GM15510 (cell line): Measurements from ENCODE around the gene TNFAIP8.

ENCODE experiments used
- POLR2A ChIP-seq: IDR thresholded peaks from 3 replicates; pipeline ENCODE4 v1.6.1; 2011; ENCODE audit warnings: borderline replicate concordance; ENCODE audit not compliant: insufficient read length; ENCODE audit errors: extremely low read depth

TNFAIP8 gene

GRCh38 chr5:119354537-119355243, 1.1 kb upstream of the TNFAIP8 start:
- TF ChIP-seq POLR2A, result no peak

GRCh38 chr5:119355244-119355638, 578 bp upstream of the TNFAIP8 start:
- no peak for TF ChIP-seq POLR2A

GRCh38 chr5:119356612-119357188, 881 bp downstream of the TNFAIP8 start:
- no peak for TF ChIP-seq POLR2A

GRCh38 chr5:119357270-119357669, 1.5 kb downstream of the TNFAIP8 start:
- TF ChIP-seq POLR2A, result no peak

- no peak for TF ChIP-seq POLR2A
Measured at GRCh38 chr5:119357808-119358529, 2.1 kb downstream of the TNFAIP8 start.

GRCh38 chr5:119358530-119358900, 2.7 kb downstream of the TNFAIP8 start:
- TF ChIP-seq POLR2A, result no peak

- TF ChIP-seq POLR2A, result peak; percentile 15
Measured at GRCh38 chr5:119358901-119359603, 3.2 kb downstream of the TNFAIP8 start.

- no peak for TF ChIP-seq POLR2A
Measured at GRCh38 chr5:119359737-119360413, 4.1 kb downstream of the TNFAIP8 start.

GRCh38 chr5:119360905-119361593, 5.2 kb downstream of the TNFAIP8 start:
- no peak for TF ChIP-seq POLR2A

GRCh38 chr5:119361594-119362125, 5.8 kb downstream of the TNFAIP8 start:
- no peak for TF ChIP-seq POLR2A

- no peak for TF ChIP-seq POLR2A
Measured at GRCh38 chr5:119362714-119363113, 6.9 kb downstream of the TNFAIP8 start.

- no peak for TF ChIP-seq POLR2A
Measured at GRCh38 chr5:119363271-119363670, 7.5 kb downstream of the TNFAIP8 start.

- no peak for TF ChIP-seq POLR2A
Measured at GRCh38 chr5:119363936-119364335, 8.1 kb downstream of the TNFAIP8 start.

- TF ChIP-seq POLR2A, result no peak
Measured at GRCh38 chr5:119365847-119366539, 10.2 kb downstream of the TNFAIP8 start.

- TF ChIP-seq POLR2A, result no peak
Measured at GRCh38 chr5:119366540-119366881, 10.7 kb downstream of the TNFAIP8 start.
